CD14-positive monocyte (primary cell): ENCODE measurements around the gene TBX10. TPM values are rescaled to one million over a fixed set of nuclear protein-coding genes. Genes with fewer than 3 reads are reported as not detected.
"Not testable (repeated sequence)": the region's sequence is repeated elsewhere in the genome, so short reads cannot be mapped to it uniquely, and the experiment has no call there.

Experiments used
- DNase-seq, 3 donors: peaks; one replicate each; pipeline ENCODE4 v3.0.0-alpha.2; 2011 to 2022
- H2AFZ ChIP-seq: 2 replicates; pipeline ENCODE4 v1.6.0; 2012; ENCODE audit warnings: mild to moderate bottlenecking, low read depth, low read length, inconsistent platforms; ENCODE audit not compliant: insufficient read depth, poor library complexity, severe bottlenecking
- H3K27ac ChIP-seq, 2 donors: 1 replicate in 1 of 2; 2 replicates in 1 of 2; pipeline ENCODE4 v1.5.1; 2012 to 2013; ENCODE audit warnings: low read length in 2 of 2, control low read depth in 1 of 2, inconsistent platforms in 1 of 2, low read depth in 1 of 2, mild to moderate bottlenecking in 1 of 2
- H3K27me3 ChIP-seq, 2 donors: one replicate each; pipeline versions ENCODE4 v1.6.0 to v1.6.1; 2011 to 2013; ENCODE audit warnings: low read length in 2 of 2; ENCODE audit not compliant: control insufficient read depth in 2 of 2, insufficient read depth in 2 of 2
- H3K36me3 ChIP-seq, 2 donors: replicated peaks in 1 of 2; 1 replicate in 1 of 2; 2 replicates in 1 of 2; pipeline versions ENCODE4 v1.5.1 to v1.6.1; 2012 to 2013; ENCODE audit warnings: low read length in 2 of 2, control low read depth in 1 of 2, inconsistent platforms in 1 of 2, mild to moderate bottlenecking in 1 of 2; ENCODE audit not compliant: insufficient read depth in 2 of 2, control insufficient read depth in 1 of 2
- H3K4me1 ChIP-seq, 2 donors: 1 replicate in 1 of 2; 2 replicates in 1 of 2; pipeline versions ENCODE4 v1.5.1 to v1.6.1; 2012 to 2013; ENCODE audit warnings: low read length in 2 of 2, control low read depth in 1 of 2, inconsistent platforms in 1 of 2, mild to moderate bottlenecking in 1 of 2, moderate library complexity in 1 of 2; ENCODE audit not compliant: insufficient read depth in 2 of 2, control insufficient read depth in 1 of 2
- H3K4me2 ChIP-seq: replicated peaks from 2 replicates; pipeline ENCODE3; 2012; ENCODE audit warnings: low read length, moderate library complexity, mild to moderate bottlenecking; ENCODE audit not compliant: poor library complexity, severe bottlenecking; ENCODE audit errors: extremely low read depth
- H3K4me3 ChIP-seq, 3 experiments: fragments of 200-600 bp in 1 of 3; sonication (generic) in 1 of 3; replicated peaks in 1 of 3; 1 replicate in 2 of 3; 2 replicates in 1 of 3; pipeline ENCODE4 v1.5.1; 2011 to 2013; ENCODE audit warnings: low read length in 3 of 3, mild to moderate bottlenecking in 3 of 3, control low read depth in 2 of 3, low read depth in 2 of 3, inconsistent platforms in 1 of 3, moderate library complexity in 1 of 3
- H3K79me2 ChIP-seq: 2 replicates; pipeline ENCODE4 v1.6.0; 2012; ENCODE audit warnings: mild to moderate bottlenecking, control low read depth, inconsistent platforms, low read length, moderate library complexity; ENCODE audit not compliant: insufficient read depth
- H3K9ac ChIP-seq: 2 replicates; pipeline ENCODE4 v1.6.0; 2017; ENCODE audit warnings: low read length, mild to moderate bottlenecking; ENCODE audit not compliant: insufficient read depth, poor library complexity, severe bottlenecking
- H3K9me3 ChIP-seq, 2 donors: replicated peaks in 1 of 2; 1 replicate in 1 of 2; 2 replicates in 1 of 2; pipeline versions ENCODE4 v1.5.1 to v1.6.1; 2012 to 2013; ENCODE audit warnings: low read length in 2 of 2, control low read depth in 1 of 2; ENCODE audit not compliant: control insufficient read depth in 1 of 2, insufficient read depth in 1 of 2
- H4K20me1 ChIP-seq: 2 replicates; pipeline ENCODE4 v1.6.0; 2012; ENCODE audit warnings: mild to moderate bottlenecking, low read length, control low read depth, moderate library complexity; ENCODE audit not compliant: insufficient read depth
- H3K27ac Mint-ChIP-seq, 7 donors: one replicate each; pipeline ENCODE4 v1.8.0; 2020; ENCODE audit warnings: mild to moderate bottlenecking in 7 of 7, mixed read lengths in 7 of 7, moderate library complexity in 6 of 7, inconsistent platforms in 2 of 7
- H3K27me3 Mint-ChIP-seq, 3 donors: one replicate each; pipeline ENCODE4 v1.8.0; 2021 to 2022; ENCODE audit warnings: low read depth in 3 of 3, mild to moderate bottlenecking in 3 of 3, mixed read lengths in 3 of 3, moderate library complexity in 3 of 3, inconsistent platforms in 1 of 3
- H3K36me3 Mint-ChIP-seq, 2 donors: one replicate each; pipeline ENCODE4 v1.8.0; 2020; ENCODE audit warnings: mixed read lengths in 2 of 2, inconsistent platforms in 1 of 2, mild to moderate bottlenecking in 1 of 2
- H3K4me1 Mint-ChIP-seq: one replicate; pipeline ENCODE4 v1.8.0; 2020; ENCODE audit warnings: mild to moderate bottlenecking, mixed read lengths
- H3K4me3 Mint-ChIP-seq, 2 donors: one replicate each; pipeline ENCODE4 v1.8.0; 2020; ENCODE audit warnings: mild to moderate bottlenecking in 2 of 2, mixed read lengths in 2 of 2, moderate library complexity in 1 of 2
- H3K9me3 Mint-ChIP-seq, 7 donors: one replicate each; pipeline ENCODE4 v1.8.0; 2020 to 2022; ENCODE audit warnings: mixed read lengths in 7 of 7, mild to moderate bottlenecking in 6 of 7, moderate library complexity in 6 of 7, inconsistent platforms in 2 of 7
- WGBS: methylation state at CpG from one replicate; pipeline ENCODE4 v1.1.5; 2013; ENCODE audit warnings: missing lambda C conversion rate; ENCODE audit not compliant: insufficient coverage; 5-methylcytosine and 5-hydroxymethylcytosine counted together
- intact Hi-C, 2 donors: fragments of 100-400 bp; cut with micrococcal nuclease; formaldehyde crosslinking; loops; one replicate each; pipeline versions ENCODE4 v1.15.0 to v1.15.1; 2023
- polyA plus RNA-seq, 3 donors: library from polyadenylated mRNA; depleted of rRNA in 1 of 3; unstranded in 2 of 3; stranded (reverse) in 1 of 3; fragments of 300-500 nt in 2 of 3; fragments of >200 nt in 1 of 3; fragmentation: Illumina TruSeq in 2 of 3; gene quantifications; 1 replicate in 2 of 3; 2 replicates in 1 of 3; pipeline ENCODE4 v1.2.3, GENCODE V29; 2012 to 2021
- TF ChIP-seq, protein P1 (sequence below): fragments of 200-600 bp; IDR thresholded peaks from one replicate; pipeline ENCODE4 v1.8.0; 2022; ENCODE audit warnings: antibody characterized with exemption, mild to moderate bottlenecking

The TBX10 gene
- polyA plus RNA-seq, 3 donors, result not detected

GRCh38 chr11:67687986-67688385, 48.4 kb upstream of the TBX10 start:
- Histone ChIP-seq H3K4me1 (peaks cover 8 to 11% of the 10 kb centered on the region in 2 donors), H3K36me3 (no peaks in the 10 kb centered on the region), H3K4me3 (no peak overlapping the region), H3K27ac (no peak overlapping the region), H3K9ac (no peak overlapping the region), H3K9me3 (no peaks in the 10 kb centered on the region), H3K4me2 (no peak overlapping the region), H4K20me1 (no peaks in the 10 kb centered on the region), H3K79me2 (no peaks in the 10 kb centered on the region), H2AFZ (no peak overlapping the region), H3K27me3 (no peaks in the 10 kb centered on the region)
- intact Hi-C loops, result loop anchor here in 1 of 2 donors (10.0 kb wide), 1 partner anchor 143 kb away; no protein-coding TSS in a partner anchor
- H3K27ac Mint-ChIP-seq, result no peak overlapping the region
- H3K9me3 Mint-ChIP-seq, result no peaks in the 10 kb centered on the region
- peaks cover 15% of the 10 kb centered on the region for H3K4me1 Mint-ChIP-seq
- no peaks in the 10 kb centered on the region for H3K36me3 Mint-ChIP-seq
- H3K4me3 Mint-ChIP-seq, result no peak overlapping the region
- peaks cover 0 to 3% (median 1%) of the 10 kb centered on the region in 3 donors for H3K27me3 Mint-ChIP-seq
- 86% methylated on average over 1 of the region's 2 CpGs for WGBS
- TF ChIP-seq, protein P1, sequence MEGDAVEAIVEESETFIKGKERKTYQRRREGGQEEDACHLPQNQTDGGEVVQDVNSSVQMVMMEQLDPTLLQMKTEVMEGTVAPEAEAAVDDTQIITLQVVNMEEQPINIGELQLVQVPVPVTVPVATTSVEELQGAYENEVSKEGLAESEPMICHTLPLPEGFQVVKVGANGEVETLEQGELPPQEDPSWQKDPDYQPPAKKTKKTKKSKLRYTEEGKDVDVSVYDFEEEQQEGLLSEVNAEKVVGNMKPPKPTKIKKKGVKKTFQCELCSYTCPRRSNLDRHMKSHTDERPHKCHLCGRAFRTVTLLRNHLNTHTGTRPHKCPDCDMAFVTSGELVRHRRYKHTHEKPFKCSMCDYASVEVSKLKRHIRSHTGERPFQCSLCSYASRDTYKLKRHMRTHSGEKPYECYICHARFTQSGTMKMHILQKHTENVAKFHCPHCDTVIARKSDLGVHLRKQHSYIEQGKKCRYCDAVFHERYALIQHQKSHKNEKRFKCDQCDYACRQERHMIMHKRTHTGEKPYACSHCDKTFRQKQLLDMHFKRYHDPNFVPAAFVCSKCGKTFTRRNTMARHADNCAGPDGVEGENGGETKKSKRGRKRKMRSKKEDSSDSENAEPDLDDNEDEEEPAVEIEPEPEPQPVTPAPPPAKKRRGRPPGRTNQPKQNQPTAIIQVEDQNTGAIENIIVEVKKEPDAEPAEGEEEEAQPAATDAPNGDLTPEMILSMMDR, result no peak
- no peak for DNase-seq

DNA sequence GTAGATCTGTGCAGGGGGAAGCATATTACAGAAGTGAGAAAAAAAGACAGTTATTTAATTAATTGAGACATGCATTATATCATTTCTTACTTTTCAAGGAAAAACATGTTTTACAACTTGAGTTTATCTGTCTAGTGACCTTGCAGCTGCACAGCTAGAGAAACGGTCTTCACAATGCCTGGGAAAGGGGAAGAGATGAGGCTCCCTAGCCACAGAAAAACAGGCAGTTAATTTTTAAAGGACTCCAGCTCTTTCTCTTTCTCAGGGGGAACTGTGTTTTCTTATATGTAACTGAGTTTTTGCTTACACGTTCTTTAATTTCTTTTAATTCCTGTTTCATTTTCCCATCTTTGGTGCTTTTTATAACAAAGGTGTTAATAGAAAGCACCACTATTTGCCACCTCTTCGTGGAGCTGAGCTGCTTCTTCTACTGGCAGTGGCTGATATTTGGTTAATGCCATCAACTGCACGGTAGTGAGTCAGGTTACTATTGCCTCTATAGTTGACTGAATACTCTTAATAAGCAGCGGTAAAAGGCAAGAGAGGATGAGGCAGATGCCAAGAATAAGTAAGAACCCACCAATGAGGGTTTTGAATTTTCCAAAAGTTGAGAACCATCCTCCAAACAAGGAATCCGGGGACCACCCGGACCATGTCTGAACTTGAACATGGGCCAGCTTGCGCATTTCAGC, 46.2 kb upstream of the TBX10 start:
- H3K4me1 ChIP-seq, result peaks cover 8 to 11% of the 10 kb centered on the region in 2 donors
- not testable (repeated sequence) for H3K27ac ChIP-seq, H3K27me3 Mint-ChIP-seq, H3K9me3 Mint-ChIP-seq, H3K9me3 ChIP-seq, H3K4me3 ChIP-seq, H4K20me1 ChIP-seq, H3K36me3 ChIP-seq, H3K4me2 ChIP-seq, H3K27me3 ChIP-seq, DNase-seq, H3K9ac ChIP-seq, H3K79me2 ChIP-seq, H3K36me3 Mint-ChIP-seq
- peak overlapping the region; percentile 21 for H2AFZ ChIP-seq
- peaks cover 15% of the 10 kb centered on the region for H3K4me1 Mint-ChIP-seq
- H3K4me3 Mint-ChIP-seq, result peak overlapping the region in 1 of 2 donors; percentile 75
- peak overlapping the region in 1 of 7 donors; percentile 41 for H3K27ac Mint-ChIP-seq
- WGBS, result 38% methylated on average over 4 of the region's 8 CpGs
- intact Hi-C loops, result loop anchor here in 1 of 2 donors (10.0 kb wide), 1 partner anchor 141 kb away; no protein-coding TSS in a partner anchor

- not testable (repeated sequence) for H2AFZ ChIP-seq, H4K20me1 ChIP-seq, H3K27ac ChIP-seq, H3K36me3 ChIP-seq, H3K27ac Mint-ChIP-seq, H3K36me3 Mint-ChIP-seq, H3K4me3 ChIP-seq, H3K9ac ChIP-seq, H3K27me3 ChIP-seq, H3K9me3 ChIP-seq, H3K79me2 ChIP-seq, H3K4me3 Mint-ChIP-seq, DNase-seq, H3K4me2 ChIP-seq, H3K27me3 Mint-ChIP-seq, H3K9me3 Mint-ChIP-seq
- H3K4me1 ChIP-seq, result peaks cover 8 to 11% of the 10 kb centered on the region in 2 donors
- H3K4me1 Mint-ChIP-seq, result peaks cover 12% of the 10 kb centered on the region
- intact Hi-C loops, result loop anchor here in 1 of 2 donors (10.0 kb wide), 1 partner anchor 138 kb away; no protein-coding TSS in a partner anchor
- 91% methylated on average over 8 of the region's 14 CpGs for WGBS
These were observed 42.8 kb upstream of the TBX10 start for GRCh38 chr11:67682126-67683034.
